Fibroblast of peridontal ligament (primary cell): Measurements from ENCODE around the gene BATF2.

ENCODE experiments used
- DNase-seq: peaks from one replicate; pipeline ENCODE4 v3.0.0-alpha.2; 2010; ENCODE audit errors: extremely low read depth

Gene BATF2

GRCh38 chr11:64969209-64969608, 27.6 kb downstream of the BATF2 start:
- peak; percentile 39 for DNase-seq

GRCh38 chr11:64967375-64967774, 29.4 kb downstream of the BATF2 start:
- no peak for DNase-seq

- DNase-seq, result no peak
Observed at GRCh38 chr11:64963072-64963631, 33.6 kb downstream of the BATF2 start.

GRCh38 chr11:64960719-64961118, 36.1 kb downstream of the BATF2 start:
- no peak for DNase-seq

GRCh38 chr11:64959498-64959897, 37.3 kb downstream of the BATF2 start:
- no peak for DNase-seq

- no peak for DNase-seq
Observed at GRCh38 chr11:64954201-64954600, 42.6 kb downstream of the BATF2 start.

GRCh38 chr11:64951529-64951928, 45.2 kb downstream of the BATF2 start:
- no peak for DNase-seq

- no peak for DNase-seq
Observed at GRCh38 chr11:64947208-64947814, 49.5 kb downstream of the BATF2 start.
